Thyroid gland (tissue), 4 donors: ENCODE data around the gene FSTL4. TPM values are rescaled to one million over a fixed set of nuclear protein-coding genes. Genes with fewer than 3 reads are reported as not detected.

ENCODE experiments used
- DNase-seq, 2 donors: peaks; one replicate each; pipeline ENCODE4 v3.0.0-alpha.2; 2019
- H3K27ac ChIP-seq, 3 donors: fragments of 200-600 bp; sonication (generic); 1 replicate in 2 of 3; 2 replicates in 1 of 3; pipeline ENCODE4 v1.5.1; 2016 to 2019; ENCODE audit warnings: mild to moderate bottlenecking in 1 of 3, moderate library complexity in 1 of 3
- H3K27me3 ChIP-seq: fragments of 200-600 bp; sonication (generic); one replicate; pipeline ENCODE4 v1.5.1; 2019
- H3K36me3 ChIP-seq, 2 donors: fragments of 200-600 bp; sonication (generic); one replicate each; pipeline ENCODE4 v1.5.1; 2016 to 2019
- H3K4me1 ChIP-seq, 2 donors: fragments of 200-600 bp; sonication (generic); one replicate each; pipeline ENCODE4 v1.5.1; 2017 to 2019
- H3K4me3 ChIP-seq, 3 donors: fragments of 200-600 bp; sonication (generic); replicated peaks in 1 of 3; 1 replicate in 2 of 3; 2 replicates in 1 of 3; pipeline ENCODE4 v1.5.1; 2016; ENCODE audit warnings: mild to moderate bottlenecking in 1 of 3
- H3K9me3 ChIP-seq: fragments of 200-600 bp; sonication (generic); one replicate; pipeline ENCODE4 v1.5.1; 2017
- CTCF ChIP-seq, 6 experiments: fragments of 200-600 bp in 3 of 6; fragments of 450-650 bp in 3 of 6; sonication (generic) in 3 of 6; IDR thresholded peaks; one replicate each; pipeline ENCODE4 v1.5.1; 2016 to 2019; ENCODE audit warnings: antibody characterized with exemption in 6 of 6, mild to moderate bottlenecking in 2 of 6, inconsistent platforms in 1 of 6, moderate library complexity in 1 of 6
- POLR2A ChIP-seq, 2 donors: fragments of 450-650 bp; IDR thresholded peaks; one replicate each; pipeline ENCODE4 v1.6.1; 2017; ENCODE audit warnings: antibody characterized with exemption in 2 of 2, mild to moderate bottlenecking in 2 of 2, moderate library complexity in 1 of 2
- WGBS, 2 donors: methylation state at CpG; one replicate each; pipeline ENCODE4 v1.1.5; 2017; 5-methylcytosine and 5-hydroxymethylcytosine counted together
- intact Hi-C: fragments of 100-400 bp; cut with DNase I; formaldehyde crosslinking; loops from one replicate; pipeline ENCODE4 v1.15.1; 2023
- total RNA-seq, 4 donors: library from RNA; depleted of rRNA; stranded (reverse); fragments of >200 nt; gene quantifications; one replicate each; pipeline ENCODE4 v1.2.3, GENCODE V29; 2016

Gene FSTL4
- total RNA-seq, 4 donors from 2014 or later, result 0.10 to 0.13 TPM; not detected in 2

GRCh38 chr5:133234273-133234672 lies 378.1 kb downstream of the FSTL4 start:
- no peak overlapping the region for H3K27ac ChIP-seq
- no peak for DNase-seq
- H3K36me3 ChIP-seq, result no peaks in the 10 kb centered on the region
- no peaks in the 10 kb centered on the region for H3K27me3 ChIP-seq
- 78 to 85% methylated on average over 3 of the region's 3 CpGs for WGBS, 2 donors
- no peaks in the 10 kb centered on the region for H3K4me1 ChIP-seq
- TF ChIP-seq POLR2A (IDR thresholded peaks at IDR 0.05), result no peak
- no peak overlapping the region for H3K4me3 ChIP-seq
- H3K9me3 ChIP-seq, result no peaks in the 10 kb centered on the region
- intact Hi-C loops, result no loop called here

GRCh38 chr5:133233616-133234015 lies 378.7 kb downstream of the FSTL4 start:
- TF ChIP-seq CTCF (IDR thresholded peaks at IDR 0.05) (no peak), POLR2A (IDR thresholded peaks at IDR 0.05) (no peak)
- Histone ChIP-seq H3K4me3 (no peak overlapping the region), H3K27me3 (no peaks in the 10 kb centered on the region), H3K9me3 (no peaks in the 10 kb centered on the region), H3K36me3 (no peaks in the 10 kb centered on the region), H3K4me1 (no peaks in the 10 kb centered on the region), H3K27ac (no peak overlapping the region)
- no peak for DNase-seq
- intact Hi-C loops, result no loop called here
- WGBS, 2 donors, result 84 to 88% methylated on average over 8 of the region's 9 CpGs

- H3K4me1 ChIP-seq, result no peaks in the 10 kb centered on the region
- H3K27ac ChIP-seq, result no peak overlapping the region
- H3K9me3 ChIP-seq, result no peaks in the 10 kb centered on the region
- 91 to 93% methylated on average over 6 to 7 of the region's 7 CpGs for WGBS, 2 donors
- TF ChIP-seq CTCF (IDR thresholded peaks at IDR 0.05) (no peak), POLR2A (IDR thresholded peaks at IDR 0.05) (no peak)
- intact Hi-C loops, result no loop called here
- no peak for DNase-seq
- H3K27me3 ChIP-seq, result no peaks in the 10 kb centered on the region
- H3K36me3 ChIP-seq, result no peaks in the 10 kb centered on the region
- H3K4me3 ChIP-seq, result no peak overlapping the region
Measured at GRCh38 chr5:133232911-133233310, 379.4 kb downstream of the FSTL4 start.

- intact Hi-C loops, result no loop called here
- Histone ChIP-seq H3K4me1 (no peaks in the 10 kb centered on the region), H3K36me3 (no peaks in the 10 kb centered on the region), H3K9me3 (no peaks in the 10 kb centered on the region), H3K4me3 (no peak overlapping the region), H3K27ac (no peak overlapping the region), H3K27me3 (no peaks in the 10 kb centered on the region)
- no peak for TF ChIP-seq POLR2A (IDR thresholded peaks at IDR 0.05)
- 69 to 92% methylated on average over 3 of the region's 3 CpGs for WGBS, 2 donors
- DNase-seq, result no peak
Measured at GRCh38 chr5:133232435-133232834, 379.9 kb downstream of the FSTL4 start.

- TF ChIP-seq POLR2A (IDR thresholded peaks at IDR 0.05) (no peak), CTCF (IDR thresholded peaks at IDR 0.05) (no peak)
- H3K27me3 ChIP-seq, result no peaks in the 10 kb centered on the region
- no peak overlapping the region for H3K27ac ChIP-seq
- intact Hi-C loops, result no loop called here
- WGBS, 2 donors, result 73 to 78% methylated on average over 6 of the region's 6 CpGs
- H3K36me3 ChIP-seq, result no peaks in the 10 kb centered on the region
- H3K4me1 ChIP-seq, result no peaks in the 10 kb centered on the region
- no peak overlapping the region for H3K4me3 ChIP-seq
- DNase-seq, result no peak
- no peaks in the 10 kb centered on the region for H3K9me3 ChIP-seq
Measured at GRCh38 chr5:133232011-133232410, 380.3 kb downstream of the FSTL4 start.

- intact Hi-C loops, result no loop called here
- no peak overlapping the region for H3K4me3 ChIP-seq
- no peaks in the 10 kb centered on the region for H3K4me1 ChIP-seq
- H3K36me3 ChIP-seq, result no peaks in the 10 kb centered on the region
- H3K27me3 ChIP-seq, result no peaks in the 10 kb centered on the region
- peak; percentile 19 to 28 for DNase-seq
- no peaks in the 10 kb centered on the region for H3K9me3 ChIP-seq
- TF ChIP-seq POLR2A (IDR thresholded peaks at IDR 0.05) (no peak), CTCF (IDR thresholded peaks at IDR 0.05) (no peak)
- 64 to 68% methylated on average over 9 of the region's 9 CpGs for WGBS, 2 donors
- H3K27ac ChIP-seq, result no peak overlapping the region
Measured at GRCh38 chr5:133230823-133231578, 381.3 kb downstream of the FSTL4 start.
